ENCODE data around the gene CTNNA3.

CTNNA3 gene

GRCh38 chr10:65864036-65864435 is 1832.0 kb downstream of the CTNNA3 start:
- H3K4me1 ChIP-seq, result no peaks in the 10 kb centered on the region
- no peak overlapping the region for H3K4me3 ChIP-seq (ENCODE audit: low read depth, low read length)
- H3K27me3 ChIP-seq, result no peaks in the 10 kb centered on the region
- no peak for TF ChIP-seq CTCF (IDR thresholded peaks at IDR 0.05; ENCODE audit: low read depth, low read length)
- H3K9me3 ChIP-seq, result no peaks in the 10 kb centered on the region
- no peaks in the 10 kb centered on the region for H3K36me3 ChIP-seq
- no peak for DNase-seq

Data from BE2C (cell line).